Breast epithelium (tissue), 3 donors: ENCODE results near the gene ARMC10.

ENCODE experiments used
- POLR2A ChIP-seq: fragments of 450-650 bp; IDR thresholded peaks from one replicate; pipeline ENCODE4 v1.6.1; 2016; ENCODE audit warnings: antibody characterized with exemption, mild to moderate bottlenecking, moderate library complexity
- TF ChIP-seq, protein P1 (sequence below), 3 donors: fragments of 450-650 bp; IDR thresholded peaks; one replicate each; pipeline ENCODE4 v1.5.1; 2016 to 2017; ENCODE audit warnings: antibody characterized with exemption in 3 of 3, mild to moderate bottlenecking in 3 of 3, moderate library complexity in 3 of 3

DNA sequence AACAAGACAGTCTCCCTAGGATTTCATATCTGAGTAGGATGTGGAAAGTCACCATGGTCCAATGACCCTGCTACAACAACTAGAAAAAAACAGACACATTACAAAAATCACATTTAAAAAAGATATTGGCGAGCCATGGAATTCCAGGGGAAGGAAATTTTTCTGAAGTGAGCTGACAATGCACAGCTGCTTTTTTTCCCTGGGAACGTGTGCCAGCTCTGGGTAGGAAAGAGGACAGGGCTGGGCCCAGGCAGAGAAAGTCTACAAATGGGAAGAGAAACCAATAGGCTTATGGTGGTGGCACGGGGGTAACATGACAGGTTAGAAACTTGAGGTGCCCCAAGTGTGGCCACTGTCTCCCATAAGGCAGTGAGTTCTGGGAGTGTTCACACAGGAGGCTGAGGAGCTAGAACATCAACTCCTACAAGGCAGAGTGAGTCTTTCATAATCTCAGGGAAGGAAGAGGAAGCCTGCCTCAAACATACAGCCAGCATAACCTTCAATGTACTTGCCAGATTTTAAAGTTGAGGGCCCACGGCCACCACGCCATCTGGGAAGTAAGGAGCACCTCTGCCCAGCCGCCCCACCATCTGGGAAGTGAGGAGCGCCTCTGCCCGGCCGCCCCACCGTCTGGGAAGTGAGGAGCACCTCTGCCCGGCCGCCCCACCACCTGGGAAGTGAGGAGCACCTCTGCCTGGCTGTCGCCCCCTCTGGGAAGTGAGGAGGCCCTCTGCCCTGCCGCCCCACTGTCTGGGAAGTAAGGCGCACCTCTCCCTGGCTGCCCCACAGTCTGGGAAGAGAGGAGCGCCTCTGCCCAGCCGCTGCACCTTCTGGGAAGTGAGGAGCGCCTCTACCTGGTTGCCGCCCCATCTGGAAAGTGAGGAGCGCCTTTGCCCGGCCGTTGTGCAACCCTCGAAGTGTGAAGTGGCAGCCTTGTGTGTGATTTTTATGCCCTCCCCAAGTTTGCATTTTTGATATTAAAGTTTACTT is 6.2 kb upstream of the ARMC10 start:
- TF ChIP-seq, protein P1, sequence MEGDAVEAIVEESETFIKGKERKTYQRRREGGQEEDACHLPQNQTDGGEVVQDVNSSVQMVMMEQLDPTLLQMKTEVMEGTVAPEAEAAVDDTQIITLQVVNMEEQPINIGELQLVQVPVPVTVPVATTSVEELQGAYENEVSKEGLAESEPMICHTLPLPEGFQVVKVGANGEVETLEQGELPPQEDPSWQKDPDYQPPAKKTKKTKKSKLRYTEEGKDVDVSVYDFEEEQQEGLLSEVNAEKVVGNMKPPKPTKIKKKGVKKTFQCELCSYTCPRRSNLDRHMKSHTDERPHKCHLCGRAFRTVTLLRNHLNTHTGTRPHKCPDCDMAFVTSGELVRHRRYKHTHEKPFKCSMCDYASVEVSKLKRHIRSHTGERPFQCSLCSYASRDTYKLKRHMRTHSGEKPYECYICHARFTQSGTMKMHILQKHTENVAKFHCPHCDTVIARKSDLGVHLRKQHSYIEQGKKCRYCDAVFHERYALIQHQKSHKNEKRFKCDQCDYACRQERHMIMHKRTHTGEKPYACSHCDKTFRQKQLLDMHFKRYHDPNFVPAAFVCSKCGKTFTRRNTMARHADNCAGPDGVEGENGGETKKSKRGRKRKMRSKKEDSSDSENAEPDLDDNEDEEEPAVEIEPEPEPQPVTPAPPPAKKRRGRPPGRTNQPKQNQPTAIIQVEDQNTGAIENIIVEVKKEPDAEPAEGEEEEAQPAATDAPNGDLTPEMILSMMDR (IDR thresholded peaks at IDR 0.05), result no peak
- no peak for TF ChIP-seq POLR2A
